Nephron (organoid): ENCODE results near the gene C7orf25.
"Not testable (repeated sequence)": the region's sequence is repeated elsewhere in the genome, so short reads cannot be mapped to it uniquely, and the experiment has no call there.

Source experiments
- H3K27ac Mint-ChIP-seq, 3 experiments: 2 replicates each; pipeline ENCODE4 v1.8.0; 2020; ENCODE audit warnings: mixed read lengths in 3 of 3, mild to moderate bottlenecking in 2 of 3, moderate library complexity in 1 of 3
- H3K27me3 Mint-ChIP-seq: 2 replicates; pipeline ENCODE4 v1.8.0; 2021; ENCODE audit warnings: low read depth, mild to moderate bottlenecking, moderate library complexity, mixed read lengths
- H3K36me3 Mint-ChIP-seq: 2 replicates; pipeline ENCODE4 v1.8.0; 2020; ENCODE audit warnings: low read depth, mixed read lengths
- H3K4me1 Mint-ChIP-seq: 2 replicates; pipeline ENCODE4 v1.8.0; 2020; ENCODE audit warnings: mixed read lengths
- H3K4me3 Mint-ChIP-seq, 3 experiments: 2 replicates each; pipeline ENCODE4 v1.8.0; 2020; ENCODE audit warnings: mild to moderate bottlenecking in 3 of 3, mixed read lengths in 3 of 3, moderate library complexity in 2 of 3
- H3K9me3 Mint-ChIP-seq: 2 replicates; pipeline ENCODE4 v1.8.0; 2020; ENCODE audit warnings: mixed read lengths
- CTCF ChIP-seq, 3 experiments: fragments of 200-600 bp; sonication (generic); IDR thresholded peaks; one replicate each; pipeline ENCODE4 v1.5.0; 2021; ENCODE audit warnings: antibody characterized with exemption in 3 of 3; ENCODE audit not compliant: unreplicated experiment in 3 of 3

C7orf25 gene

GRCh38 chr7:42902331-42902730, 9.5 kb downstream of the C7orf25 start:
- Mint-ChIP-seq H3K4me1 (peaks cover under 1% of the 10 kb centered on the region), H3K4me3 (no peak overlapping the region), H3K27ac (no peak overlapping the region), H3K27me3 (no peaks in the 10 kb centered on the region), H3K9me3 (no peaks in the 10 kb centered on the region), H3K36me3 (peaks cover 2% of the 10 kb centered on the region)
- TF ChIP-seq CTCF (IDR thresholded peaks at IDR 0.05; ENCODE audit: unreplicated experiment in 3 of 3): no peak

GRCh38 chr7:42900842-42901241, 11.0 kb downstream of the C7orf25 start:
- no peak for TF ChIP-seq CTCF (IDR thresholded peaks at IDR 0.05; ENCODE audit: unreplicated experiment in 3 of 3)
- H3K9me3 Mint-ChIP-seq: peaks cover 6% of the 10 kb centered on the region
- H3K4me3 Mint-ChIP-seq: no peak overlapping the region
- peaks cover 4% of the 10 kb centered on the region for H3K36me3 Mint-ChIP-seq
- H3K27ac Mint-ChIP-seq: no peak overlapping the region
- H3K27me3 Mint-ChIP-seq: no peaks in the 10 kb centered on the region
- no peaks in the 10 kb centered on the region for H3K4me1 Mint-ChIP-seq

- Mint-ChIP-seq H3K4me1 (peaks cover 8% of the 10 kb centered on the region), H3K4me3 (no peak overlapping the region), H3K27ac (no peak overlapping the region), H3K36me3 (peaks cover 14% of the 10 kb centered on the region), H3K9me3 (peaks cover 22% of the 10 kb centered on the region), H3K27me3 (no peaks in the 10 kb centered on the region)
- TF ChIP-seq CTCF (IDR thresholded peaks at IDR 0.05; ENCODE audit: unreplicated experiment in 3 of 3): no peak
Observed at GRCh38 chr7:42893346-42894240, 18.3 kb downstream of the C7orf25 start.

- TF ChIP-seq CTCF (IDR thresholded peaks at IDR 0.05; ENCODE audit: unreplicated experiment in 3 of 3): no peak
- Mint-ChIP-seq H3K27me3 (peaks cover 9% of the 10 kb centered on the region), H3K27ac (peak overlapping the region; percentile 30 to 77 (median 53)), H3K9me3 (no peaks in the 10 kb centered on the region), H3K36me3 (no peaks in the 10 kb centered on the region), H3K4me1 (peaks cover 24% of the 10 kb centered on the region), H3K4me3 (peak overlapping the region; percentile 71 to 90 (median 79))
Observed at GRCh38 chr7:42886893-42887505, 24.9 kb downstream of the C7orf25 start.

- peak overlapping the region; percentile 33 to 58 (median 50) for H3K4me3 Mint-ChIP-seq
- H3K27me3 Mint-ChIP-seq: peaks cover 9% of the 10 kb centered on the region
- H3K9me3 Mint-ChIP-seq: no peaks in the 10 kb centered on the region
- no peaks in the 10 kb centered on the region for H3K36me3 Mint-ChIP-seq
- H3K4me1 Mint-ChIP-seq: peaks cover 24% of the 10 kb centered on the region
- H3K27ac Mint-ChIP-seq: peak overlapping the region in 2 of 3 experiments; percentile 53 to 67
- TF ChIP-seq CTCF (IDR thresholded peaks at IDR 0.05; ENCODE audit: unreplicated experiment in 3 of 3): peak; percentile 28 to 38 (median 35)
Observed at GRCh38 chr7:42886129-42886528, 25.7 kb downstream of the C7orf25 start.

- not testable (repeated sequence) for H3K9me3 Mint-ChIP-seq, H3K36me3 Mint-ChIP-seq, H3K27me3 Mint-ChIP-seq, H3K4me3 Mint-ChIP-seq, H3K27ac Mint-ChIP-seq
- peaks cover 24% of the 10 kb centered on the region for H3K4me1 Mint-ChIP-seq
Observed at GRCh38 chr7:42885183-42885582, 26.7 kb downstream of the C7orf25 start.
